Panc1 (cell line): ENCODE results near the gene BLVRA. TPM values are rescaled to one million over a fixed set of nuclear protein-coding genes. Genes with fewer than 3 reads are reported as not detected.

Experiments used
- ATAC-seq: fragments of 200-7000 bp; cut with Tn5 transposase; 2 replicates; pipeline ENCODE4 v1.9.1; 2020; ENCODE audit warnings: mild to moderate bottlenecking, moderate library complexity
- BruUV-seq: library from RNA; stranded (reverse); fragments of 400-500 nt; replicated peaks from 2 replicates; lab custom pipeline; 2021; lab: Mats Ljungman, UMichigan
- CTCF ChIA-PET: fragments of 300-600 bp; sonication (Branson Sonifier 250); formaldehyde crosslinking; loops from one replicate; lab custom pipeline; 2022; ENCODE audit warnings: antibody characterized with exemption; lab: Charles Lee
- POLR2A ChIA-PET: fragments of 300-600 bp; sonication (Branson Sonifier 250); formaldehyde crosslinking; loops from one replicate; lab custom pipeline; 2022; ENCODE audit warnings: antibody characterized with exemption; lab: Charles Lee
- DNase-seq: peaks from one replicate; pipeline ENCODE4 v3.0.0-alpha.2; 2010; ENCODE audit warnings: low read depth, low spot score
- H3K27ac ChIP-seq: 2 replicates; pipeline ENCODE4 v1.5.1; 2011; ENCODE audit warnings: mild to moderate bottlenecking, low read length, inconsistent platforms
- H3K27me3 ChIP-seq: fragments of 200-500 bp; sonication (Bioruptor generic); 2 replicates; pipeline ENCODE4 v1.6.0; 2014; ENCODE audit warnings: low read length, inconsistent platforms; ENCODE audit not compliant: control insufficient read depth, insufficient read depth
- H3K36me3 ChIP-seq: fragments of 200-500 bp; sonication (Bioruptor generic); 2 replicates; pipeline ENCODE4 v1.5.1; 2014; ENCODE audit warnings: inconsistent platforms, mild to moderate bottlenecking, low read length, moderate library complexity; ENCODE audit not compliant: control insufficient read depth, insufficient read depth
- H3K4me1 ChIP-seq: 2 replicates; pipeline ENCODE4 v1.5.1; 2011; ENCODE audit warnings: inconsistent platforms, mild to moderate bottlenecking, low read length, moderate library complexity; ENCODE audit not compliant: control insufficient read depth, insufficient read depth
- H3K4me3 ChIP-seq, 2 experiments: 2 replicates each; pipeline ENCODE4 v1.5.1; 2011 to 2012; ENCODE audit warnings: low read depth in 2 of 2, low read length in 2 of 2, mild to moderate bottlenecking in 2 of 2, inconsistent platforms in 1 of 2, moderate library complexity in 1 of 2
- H3K9me3 ChIP-seq: fragments of 200-500 bp; sonication (Bioruptor generic); 2 replicates; pipeline ENCODE4 v1.5.1; 2014; ENCODE audit warnings: low read depth, mild to moderate bottlenecking, inconsistent platforms, low read length, moderate library complexity; ENCODE audit not compliant: control insufficient read depth, insufficient read depth
- CTCF ChIP-seq: fragments of 450-650 bp; IDR thresholded peaks from 2 replicates; pipeline ENCODE4 v1.5.1; 2017; ENCODE audit warnings: mild to moderate bottlenecking
- POLR2AphosphoS5 ChIP-seq: IDR thresholded peaks from 2 replicates; pipeline ENCODE4 v1.6.1; 2012; ENCODE audit warnings: mild to moderate bottlenecking, low read depth, low read length, moderate library complexity
- REST ChIP-seq, 2 experiments: IDR thresholded peaks; 2 replicates each; pipeline ENCODE4 v1.6.1; 2011 to 2012; ENCODE audit warnings: low read depth in 2 of 2, control low read depth in 1 of 2, low read length in 1 of 2, mild to moderate bottlenecking in 1 of 2, moderate library complexity in 1 of 2; ENCODE audit not compliant: insufficient read depth in 1 of 2
- SIN3A ChIP-seq: IDR thresholded peaks from 2 replicates; pipeline ENCODE4 v1.6.1; 2012; ENCODE audit warnings: low read depth, mild to moderate bottlenecking, low read length, moderate library complexity, borderline replicate concordance; ENCODE audit not compliant: insufficient read depth
- TCF7L2 ChIP-seq: IDR thresholded peaks from 2 replicates; pipeline ENCODE4 v1.6.1; 2011; ENCODE audit warnings: mild to moderate bottlenecking, low read depth, low read length, inconsistent platforms
- in situ Hi-C: cut with HindIII; loops from 2 replicates; pipeline ENCODE4 v1.10.0; 2016; ENCODE audit warnings: low sequenced_read_pairs, low pct_unique_long_range_greater_than_20kb
- intact Hi-C: fragments of 100-400 bp; cut with micrococcal nuclease; formaldehyde crosslinking; loops from one replicate; pipeline ENCODE4 v1.10.0; 2022; ENCODE audit not compliant: unreplicated experiment
- total RNA-seq: library from RNA; stranded (reverse); gene quantifications from one replicate; pipeline ENCODE4 v1.2.1, GENCODE V29; 2021; ENCODE audit not compliant: unreplicated experiment

Gene BLVRA
- total RNA-seq, 1 experiment from 2014 or later, result 85.5 TPM

- POLR2A ChIA-PET, result no interaction called here
- H3K27me3 ChIP-seq, result no peaks in the 10 kb centered on the region
- in situ Hi-C loops (no loop called here), intact Hi-C loops (no loop called here)
- ATAC-seq, result no peak
- CTCF ChIA-PET, result no interaction called here
- no peak overlapping the region for H3K27ac ChIP-seq
- H3K4me1 ChIP-seq, result no peaks in the 10 kb centered on the region
- no TSS peak for BruUV-seq
- TF ChIP-seq POLR2AphosphoS5 (no peak), REST (IDR thresholded peaks at IDR 0.05; ENCODE audit: insufficient read depth in 1 of 2, low read depth in 2 of 2, low read length in 1 of 2) (no peak), SIN3A (no peak), CTCF (no peak), TCF7L2 (no peak)
- no peaks in the 10 kb centered on the region for H3K36me3 ChIP-seq
- H3K9me3 ChIP-seq, result no peaks in the 10 kb centered on the region
- no peak overlapping the region for H3K4me3 ChIP-seq
- DNase-seq, result no peak
These were observed 9.0 kb upstream of the BLVRA start for GRCh38 chr7:43749383-43749940.

GRCh38 chr7:43750016-43750887, 8.2 kb upstream of the BLVRA start:
- Histone ChIP-seq H3K36me3 (no peaks in the 10 kb centered on the region), H3K4me1 (no peaks in the 10 kb centered on the region), H3K4me3 (no peak overlapping the region), H3K9me3 (no peaks in the 10 kb centered on the region), H3K27me3 (no peaks in the 10 kb centered on the region), H3K27ac (no peak overlapping the region)
- no TSS peak for BruUV-seq
- intact Hi-C loops, result no loop called here
- CTCF ChIA-PET, result no interaction called here
- POLR2A ChIA-PET, result no interaction called here
- DNase-seq, result no peak
- TF ChIP-seq TCF7L2, result no peak
- TF ChIP-seq SIN3A, result no peak
- TF ChIP-seq REST (IDR thresholded peaks at IDR 0.05; ENCODE audit: insufficient read depth in 1 of 2, low read depth in 2 of 2, low read length in 1 of 2), result no peak
- no peak for TF ChIP-seq POLR2AphosphoS5
- TF ChIP-seq CTCF, result no peak
- in situ Hi-C loops, result no loop called here
- no peak for ATAC-seq
